H9 (cell line): Measurements from ENCODE around the gene PPP1R7. TPM values are rescaled to one million over a fixed set of nuclear protein-coding genes. Genes with fewer than 3 reads are reported as not detected.

Experiments
- DNase-seq: peaks from one replicate; pipeline ENCODE4 v3.0.0-alpha.2; 2017
- H2AFZ ChIP-seq: one replicate; pipeline ENCODE4 v1.6.1; 2013; ENCODE audit warnings: mild to moderate bottlenecking, low read length, control low read depth, moderate library complexity
- H2AK5ac ChIP-seq: 2 replicates; pipeline ENCODE4 v1.6.1; 2013; ENCODE audit warnings: low read length, control low read depth, mixed read lengths; ENCODE audit not compliant: insufficient read length
- H2BK120ac ChIP-seq: one replicate; pipeline ENCODE4 v1.6.1; 2013; ENCODE audit warnings: low read depth, mild to moderate bottlenecking, low read length, control low read depth, inconsistent platforms; ENCODE audit not compliant: poor library complexity, severe bottlenecking
- H2BK12ac ChIP-seq: 2 replicates; pipeline ENCODE4 v1.6.1; 2013; ENCODE audit warnings: low read length, control low read depth, mixed read lengths, low read depth; ENCODE audit not compliant: insufficient read length
- H2BK15ac ChIP-seq: 2 replicates; pipeline ENCODE4 v1.6.1; 2013; ENCODE audit warnings: low read depth, low read length, control low read depth
- H2BK20ac ChIP-seq: one replicate; pipeline ENCODE4 v1.6.1; 2013; ENCODE audit warnings: low read depth, mild to moderate bottlenecking, low read length, control low read depth, inconsistent platforms; ENCODE audit not compliant: poor library complexity, severe bottlenecking
- H2BK5ac ChIP-seq: 2 replicates; pipeline ENCODE4 v1.6.1; 2013; ENCODE audit warnings: low read length, control low read depth, mixed read lengths; ENCODE audit not compliant: insufficient read length
- H3K14ac ChIP-seq: 2 replicates; pipeline ENCODE4 v1.6.1; 2013; ENCODE audit warnings: low read length, control low read depth; ENCODE audit not compliant: insufficient read depth
- H3K18ac ChIP-seq: 2 replicates; pipeline ENCODE4 v1.6.1; 2013; ENCODE audit warnings: low read depth, mild to moderate bottlenecking, mixed read lengths, low read length, control low read depth; ENCODE audit not compliant: insufficient read length
- H3K23ac ChIP-seq: 2 replicates; pipeline ENCODE4 v1.6.1; 2013; ENCODE audit warnings: low read length, control low read depth, mixed read lengths, low read depth; ENCODE audit not compliant: insufficient read length
- H3K23me2 ChIP-seq: 2 replicates; pipeline ENCODE4 v1.6.1; 2013; ENCODE audit warnings: low read depth, mild to moderate bottlenecking, mixed read lengths, low read length, control low read depth; ENCODE audit not compliant: insufficient read length, poor library complexity, severe bottlenecking
- H3K27ac ChIP-seq: 2 replicates; pipeline ENCODE4 v1.5.1; 2013; ENCODE audit warnings: low read length, control low read depth, mixed read lengths, low read depth; ENCODE audit not compliant: insufficient read length
- H3K27me3 ChIP-seq: 2 replicates; pipeline ENCODE4 v1.6.1; 2013; ENCODE audit warnings: low read length, control low read depth, inconsistent platforms; ENCODE audit not compliant: insufficient read depth
- H3K4ac ChIP-seq: 2 replicates; pipeline ENCODE4 v1.6.1; 2013; ENCODE audit warnings: low read depth, mild to moderate bottlenecking, control low read depth, inconsistent platforms, low read length, moderate library complexity
- H3K4me1 ChIP-seq: 2 replicates; pipeline ENCODE4 v1.6.1; 2013; ENCODE audit warnings: low read length, control low read depth, inconsistent platforms; ENCODE audit not compliant: insufficient read depth
- H3K4me2 ChIP-seq: 2 replicates; pipeline ENCODE4 v1.6.1; 2013; ENCODE audit warnings: low read length, control low read depth, mixed read lengths; ENCODE audit not compliant: insufficient read length, insufficient read depth
- H3K56ac ChIP-seq: 2 replicates; pipeline ENCODE4 v1.6.1; 2013; ENCODE audit warnings: low read depth, mild to moderate bottlenecking, mixed read lengths, low read length, control low read depth; ENCODE audit not compliant: insufficient read length
- H3K79me1 ChIP-seq: 2 replicates; pipeline ENCODE4 v1.6.1; 2013; ENCODE audit warnings: low read depth, mild to moderate bottlenecking, moderate library complexity, low read length, control low read depth, inconsistent platforms; ENCODE audit not compliant: insufficient read depth, poor library complexity, severe bottlenecking
- H3K79me2 ChIP-seq: 2 replicates; pipeline ENCODE4 v1.6.1; 2013; ENCODE audit warnings: low read length, control low read depth, inconsistent platforms; ENCODE audit not compliant: insufficient read depth
- H3K9ac ChIP-seq: 2 replicates; pipeline ENCODE4 v1.6.1; 2013; ENCODE audit warnings: low read length, control low read depth, mixed read lengths; ENCODE audit not compliant: insufficient read length; ENCODE audit errors: extremely low read depth
- H3K9me3 ChIP-seq: one replicate; pipeline ENCODE4 v1.6.1; 2013; ENCODE audit warnings: low read depth, low read length, inconsistent platforms; ENCODE audit not compliant: control insufficient read depth
- H3T11ph ChIP-seq: one replicate; pipeline ENCODE4 v1.6.1; 2013; ENCODE audit warnings: mild to moderate bottlenecking, low read length, control low read depth, inconsistent platforms
- H4K20me1 ChIP-seq: one replicate; pipeline ENCODE4 v1.6.1; 2013; ENCODE audit not compliant: control insufficient read depth, insufficient read length, insufficient read depth
- H4K5ac ChIP-seq: 2 replicates; pipeline ENCODE4 v1.6.1; 2013; ENCODE audit warnings: low read depth, mild to moderate bottlenecking, mixed read lengths, low read length, control low read depth; ENCODE audit not compliant: insufficient read length
- H4K8ac ChIP-seq: replicated peaks from 2 replicates; pipeline ENCODE4 v1.6.1; 2013; ENCODE audit warnings: low read length, control low read depth, mixed read lengths, low read depth; ENCODE audit not compliant: insufficient read length
- H4K91ac ChIP-seq: 2 replicates; pipeline ENCODE4 v1.6.1; 2013; ENCODE audit warnings: low read depth, mild to moderate bottlenecking, moderate library complexity, mixed read lengths, low read length, control low read depth; ENCODE audit not compliant: insufficient read length
- H3K27ac Mint-ChIP-seq, 3 experiments: 2 replicates in 2 of 3; 3 replicates in 1 of 3; pipeline ENCODE4 v1.8.0; 2020 to 2021; ENCODE audit warnings: mixed read lengths in 3 of 3, mild to moderate bottlenecking in 1 of 3, moderate library complexity in 1 of 3
- H3K27me3 Mint-ChIP-seq: 2 replicates; pipeline ENCODE4 v1.8.0; 2021; ENCODE audit warnings: low read depth, mild to moderate bottlenecking, moderate library complexity, mixed read lengths
- H3K36me3 Mint-ChIP-seq, 3 experiments: 2 replicates in 2 of 3; 3 replicates in 1 of 3; pipeline ENCODE4 v1.8.0; 2020 to 2021; ENCODE audit warnings: low read depth in 3 of 3, mixed read lengths in 3 of 3; ENCODE audit not compliant: insufficient read depth in 1 of 3
- H3K4me1 Mint-ChIP-seq, 2 experiments: 2 replicates each; pipeline ENCODE4 v1.8.0; 2020; ENCODE audit warnings: mixed read lengths in 2 of 2
- H3K4me3 Mint-ChIP-seq, 2 experiments: 2 replicates in 1 of 2; 3 replicates in 1 of 2; pipeline ENCODE4 v1.8.0; 2020 to 2021; ENCODE audit warnings: mild to moderate bottlenecking in 2 of 2, mixed read lengths in 2 of 2, moderate library complexity in 1 of 2
- H3K9me3 Mint-ChIP-seq, 2 experiments: 2 replicates in 1 of 2; 3 replicates in 1 of 2; pipeline ENCODE4 v1.8.0; 2020; ENCODE audit warnings: mild to moderate bottlenecking in 2 of 2, mixed read lengths in 2 of 2, moderate library complexity in 1 of 2
- CTCF ChIP-seq: fragments of 200-600 bp; sonication (generic); conservative IDR thresholded peaks from 3 replicates; pipeline ENCODE4 v1.8.0; 2021; ENCODE audit warnings: antibody characterized with exemption, mild to moderate bottlenecking
- WGBS: extraction: QIAGEN DNeasy Blood & Tissue Kit; methylation state at CpG from one replicate; pipeline ENCODE4 v1.1.7; 2013; ENCODE audit warnings: missing lambda C conversion rate, low lambda C conversion rate, mixed read lengths; ENCODE audit not compliant: insufficient read length; ENCODE audit errors: extremely low coverage; 5-methylcytosine and 5-hydroxymethylcytosine counted together
- total RNA-seq: library from RNA; stranded (reverse); gene quantifications from 2 replicates; pipeline ENCODE4 v1.2.1, GENCODE V29; 2021

The PPP1R7 gene
- total RNA-seq, 1 experiment from 2014 or later: 60.2 TPM

- Histone ChIP-seq H3K56ac (no peak overlapping the region), H2AK5ac (no peak overlapping the region), H2BK5ac (no peak overlapping the region), H2AFZ (no peak overlapping the region), H3K23ac (no peak overlapping the region), H2BK120ac (no peak overlapping the region), H2BK12ac (no peak overlapping the region), H3K9me3 (no peaks in the 10 kb centered on the region), H3K79me2 (no peaks in the 10 kb centered on the region), H4K8ac (no peak overlapping the region), H2BK15ac (no peak overlapping the region), H3K27me3 (no peaks in the 10 kb centered on the region), H3K9ac (no peak overlapping the region), H3K23me2 (no peaks in the 10 kb centered on the region), H3K18ac (no peak overlapping the region), H4K5ac (no peak overlapping the region), H3T11ph (no peak overlapping the region), H3K4me1 (no peaks in the 10 kb centered on the region), H4K91ac (no peak overlapping the region), H2BK20ac (no peak overlapping the region), H3K79me1 (no peaks in the 10 kb centered on the region), H4K20me1 (peaks cover 2% of the 10 kb centered on the region), H3K14ac (no peak overlapping the region), H3K4ac (no peak overlapping the region), H3K27ac (no peak overlapping the region), H3K4me2 (no peak overlapping the region)
- Mint-ChIP-seq H3K4me3 (no peak overlapping the region), H3K27me3 (no peaks in the 10 kb centered on the region; the same call in 1 of the 2 replicates), H3K9me3 (no peaks in the 10 kb centered on the region; a peak in 1 of 5 replicates), H3K4me1 (peaks cover 4 to 15% of the 10 kb centered on the region in 2 experiments; a peak in 2 of 4 replicates), H3K27ac (peak overlapping the region in 1 of 3 experiments; percentile 70; a peak in 1 of 7 replicates), H3K36me3 (peaks cover 18 to 53% (median 43%) of the 10 kb centered on the region in 3 experiments; a peak in 6 of 7 replicates)
- DNase-seq: no peak
- no peak for TF ChIP-seq CTCF
- no CpG with 5 or more reads among the region's 16 CpGs for WGBS
Measured at GRCh38 chr2:241225983-241226382, 75.7 kb downstream of the PPP1R7 start.
